Heart left ventricle (tissue), 13 donors: ENCODE measurements around the gene DENND4B.

ENCODE experiments used
- CTCF ChIP-seq, 12 donors: fragments of 200-600 bp; sonication (generic) in 4 of 12; IDR thresholded peaks; one replicate each; pipeline versions ENCODE4 v1.5.0 to v1.8.0; 2018 to 2022; ENCODE audit warnings: antibody characterized with exemption in 12 of 12, mild to moderate bottlenecking in 5 of 12
- POLR2A ChIP-seq, 2 donors: fragments of 450-650 bp; IDR thresholded peaks; one replicate each; pipeline ENCODE4 v1.6.1; 2017; ENCODE audit warnings: antibody characterized with exemption in 2 of 2, mild to moderate bottlenecking in 2 of 2, moderate library complexity in 2 of 2
- donor health status: ischemic (EF 13 %, LVEDD 7.1; RV severe dilation, severe dysfunction).
- donor health status: DM: no; HTN: yes; CAD: no.
- donor health status: DM: no; HTN: no; CAD: no.
- donor health status: ischemic (EF 25% LVEDD 6.9; RV normal size, moderate dysfunction).
- donor health status: ischemic (EF 25% LVEDD 5.7; RV mildly dilated, moderate dysfunction).
- donor health status: ischemic (EF 35%, LVEDD 5.7; RV mildly dilated, moderate dysfunction).
- donor health status: nonischemic (EF 11% LVEDD 7.7; RV severe dilation, severe dysfunction).
- donor health status: DM: yes; HTN: yes; CAD: no.
- donor health status: PGD.
- donor health status: ischemic (EF 29% LVEDD 5.4; RV normal size, mild dysfunction).
- donor health status: nonischemic (EF 23%, LVEDD 6.1; RV moderate dilation, normal function).

GRCh38 chr1:153881751-153882150 lies 64.8 kb downstream of the DENND4B start:
- TF ChIP-seq CTCF (IDR thresholded peaks at IDR 0.05) (no peak), POLR2A (IDR thresholded peaks at IDR 0.05) (no peak)
